ENCODE measurements around the gene PPFIA3.
A peak's percentile ranks its signal among the peaks of the same experiment; 100 is the strongest.

PPFIA3 gene

DNA sequence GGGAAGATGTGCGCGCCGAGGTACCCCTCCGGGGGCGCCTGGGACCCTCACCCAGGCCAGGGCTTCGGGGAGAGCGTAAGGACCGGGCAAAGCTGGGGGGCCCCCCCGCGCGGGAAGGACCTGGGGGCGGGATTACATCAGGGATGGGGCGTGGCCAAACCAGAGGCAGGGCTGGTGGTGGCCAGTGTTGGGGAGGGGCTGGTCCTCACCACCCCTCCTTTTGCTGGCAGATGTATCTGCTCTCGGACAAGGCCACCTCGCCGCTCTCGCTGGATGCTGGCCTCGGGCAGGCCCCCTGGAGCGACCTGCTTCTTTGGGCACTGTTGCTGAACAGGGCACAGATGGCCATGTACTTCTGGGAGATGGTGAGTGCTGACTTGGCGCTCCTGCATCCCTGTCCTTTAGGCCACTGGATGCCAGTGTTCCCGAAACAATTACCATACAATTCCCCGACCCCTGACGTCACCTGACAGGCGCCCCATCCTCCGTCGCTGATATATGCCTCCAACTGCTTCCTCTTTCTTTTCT, 63.6 kb downstream of the PPFIA3 start:
- no peak for DNase-seq

DNA sequence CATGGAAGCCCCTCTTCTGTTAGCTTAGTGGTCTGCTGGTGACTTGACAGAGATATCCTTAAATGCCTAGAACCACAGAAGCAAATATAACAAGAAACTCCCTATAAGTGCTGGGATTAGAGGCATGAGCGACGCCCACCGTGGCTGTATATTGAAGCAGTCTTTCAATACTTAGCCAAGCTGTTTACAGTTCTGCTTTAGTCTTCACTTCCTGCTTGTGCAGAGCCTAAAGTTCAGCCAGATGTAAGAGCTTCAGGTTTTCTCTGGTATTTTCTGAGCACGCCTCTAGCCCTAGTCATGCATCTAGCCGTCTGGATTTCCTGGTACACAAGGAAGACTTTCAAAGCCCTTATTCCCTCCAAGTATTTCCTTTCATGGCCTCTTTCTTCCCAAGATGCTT, 66.8 kb downstream of the PPFIA3 start:
- DNase-seq = no peak

DNA sequence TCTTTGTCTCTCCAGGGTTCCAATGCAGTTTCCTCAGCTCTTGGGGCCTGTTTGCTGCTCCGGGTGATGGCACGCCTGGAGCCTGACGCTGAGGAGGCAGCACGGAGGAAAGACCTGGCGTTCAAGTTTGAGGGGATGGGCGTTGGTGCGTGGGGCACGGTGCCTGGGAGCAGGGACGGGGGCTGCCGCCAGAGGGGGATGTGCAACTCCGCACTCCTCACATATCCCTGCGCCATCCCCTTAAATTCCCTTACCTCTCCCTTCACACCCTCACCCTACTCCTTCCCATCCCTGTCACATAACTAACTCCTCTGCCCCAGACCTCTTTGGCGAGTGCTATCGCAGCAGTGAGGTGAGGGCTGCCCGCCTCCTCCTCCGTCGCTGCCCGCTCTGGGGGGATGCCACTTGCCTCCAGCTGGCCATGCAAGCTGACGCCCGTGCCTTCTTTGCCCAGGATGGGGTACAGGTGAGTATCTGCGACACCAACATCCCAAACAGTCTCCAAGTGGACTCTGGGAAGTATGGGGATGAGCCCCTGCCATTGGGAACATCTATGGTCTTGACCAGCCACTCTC, 69.4 kb downstream of the PPFIA3 start:
- no peak for DNase-seq

DNA sequence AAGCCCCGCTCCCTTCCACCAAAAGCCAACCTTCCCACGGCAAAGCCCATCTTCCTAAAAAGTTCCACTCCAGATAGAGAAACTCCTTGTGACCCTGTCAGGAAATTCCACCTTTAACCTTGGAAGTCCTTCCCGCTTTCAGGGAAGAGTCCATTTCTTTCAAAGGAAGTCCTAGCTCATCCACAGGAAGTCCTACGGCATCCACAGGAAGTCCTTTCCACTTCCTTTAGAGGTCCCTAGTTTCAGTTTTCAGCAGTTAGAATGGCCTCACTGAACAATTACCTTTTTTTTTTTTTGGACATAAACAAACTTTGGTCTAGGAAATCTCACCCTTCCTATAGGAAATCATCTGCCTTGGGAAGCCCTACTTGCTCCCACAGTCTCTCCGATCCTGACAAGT, 69.9 kb downstream of the PPFIA3 start:
- DNase-seq = no peak

DNA sequence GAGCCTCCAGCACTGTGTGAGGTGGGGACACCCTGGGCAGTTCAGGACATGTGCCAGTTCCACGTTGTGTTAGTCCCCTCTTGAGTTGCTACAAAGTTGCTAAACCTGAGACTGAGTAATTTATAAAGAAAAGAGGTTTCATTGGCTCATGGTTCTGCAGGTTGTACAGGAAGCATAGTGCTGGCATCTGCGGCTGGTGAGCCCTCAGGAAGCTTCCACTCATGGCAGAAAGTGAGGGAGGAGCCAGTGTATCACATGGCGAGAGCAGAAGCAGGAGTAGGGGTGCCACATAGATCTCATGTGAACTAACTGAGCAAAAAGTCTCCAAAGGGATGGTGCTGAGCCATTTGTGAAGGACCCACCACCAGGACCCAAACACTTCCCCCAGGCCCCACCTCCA, 71.4 kb downstream of the PPFIA3 start:
- DNase-seq = no peak

DNA sequence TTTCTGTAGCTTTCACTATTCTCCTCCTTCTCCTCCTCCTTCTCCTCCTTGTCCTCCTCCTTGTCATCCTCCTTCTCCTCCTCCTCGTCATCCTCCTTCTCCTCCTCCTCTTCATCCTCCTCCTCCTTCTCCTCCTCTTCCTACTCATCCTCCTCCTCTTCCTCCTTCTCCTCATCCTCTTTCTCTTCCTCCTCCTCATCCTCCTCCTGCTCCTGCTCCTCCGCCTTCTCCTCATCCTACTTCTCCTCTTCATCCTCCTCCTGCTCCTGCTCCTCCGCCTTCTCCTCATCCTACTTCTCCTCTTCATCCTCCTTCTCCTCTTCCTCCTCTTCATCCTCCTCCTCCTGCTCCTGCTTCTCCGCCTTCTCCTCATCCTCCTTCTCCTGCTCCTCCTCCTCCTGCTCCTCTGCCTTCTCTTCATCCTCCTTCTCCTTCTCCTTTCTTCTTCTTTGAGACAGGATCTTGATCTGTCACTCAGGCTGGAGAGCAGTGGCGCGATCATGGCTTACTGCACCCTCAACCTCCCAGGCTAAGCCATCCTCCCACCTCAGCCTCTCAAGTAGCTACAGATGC, 74.6 kb downstream of the PPFIA3 start:
- DNase-seq = no peak

DNA sequence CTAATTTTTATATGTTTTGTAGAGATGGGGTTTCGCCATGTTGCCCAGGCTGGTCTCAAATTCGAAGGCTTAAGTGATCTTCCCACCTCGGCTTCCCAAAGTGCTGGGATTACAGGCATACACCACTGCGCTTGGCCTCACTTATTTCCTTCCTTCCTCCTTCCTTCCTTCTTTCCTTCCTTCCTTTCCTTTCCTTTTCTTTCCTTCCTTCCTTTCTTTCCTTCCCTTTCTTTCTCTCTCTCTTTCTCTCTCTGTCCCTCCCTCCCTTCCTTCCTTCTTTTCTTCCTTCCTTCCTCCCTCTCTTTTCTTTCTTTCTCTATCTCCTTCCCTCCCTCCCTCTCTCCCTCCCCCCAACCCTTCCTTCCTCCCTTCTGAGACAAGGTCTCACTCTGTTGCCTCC, 75.1 kb downstream of the PPFIA3 start:
- DNase-seq = no peak

DNA sequence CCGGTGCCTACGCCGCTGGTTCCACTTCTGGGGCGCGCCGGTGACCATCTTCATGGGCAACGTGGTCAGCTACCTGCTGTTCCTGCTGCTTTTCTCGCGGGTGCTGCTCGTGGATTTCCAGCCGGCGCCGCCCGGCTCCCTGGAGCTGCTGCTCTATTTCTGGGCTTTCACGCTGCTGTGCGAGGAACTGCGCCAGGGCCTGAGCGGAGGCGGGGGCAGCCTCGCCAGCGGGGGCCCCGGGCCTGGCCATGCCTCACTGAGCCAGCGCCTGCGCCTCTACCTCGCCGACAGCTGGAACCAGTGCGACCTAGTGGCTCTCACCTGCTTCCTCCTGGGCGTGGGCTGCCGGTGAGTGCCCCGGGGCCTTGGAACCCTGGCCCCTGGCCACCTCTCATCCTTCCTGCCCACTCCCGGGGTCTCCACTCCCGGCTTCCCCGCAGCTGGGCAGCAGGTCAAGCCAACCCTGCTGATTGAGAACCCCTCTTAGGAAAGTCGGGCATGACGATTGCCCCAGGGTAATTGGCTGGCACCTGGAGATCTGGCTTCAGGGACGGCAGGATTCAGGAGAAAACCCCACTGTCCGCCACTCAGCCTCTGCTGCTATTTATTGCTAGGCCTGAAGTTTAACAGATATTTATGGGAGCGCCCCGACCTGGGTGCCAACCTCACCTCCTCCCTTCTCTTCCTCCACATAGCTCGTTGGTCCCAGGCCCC, 77.3 kb downstream of the PPFIA3 start:
- DNase-seq = no peak

DNA sequence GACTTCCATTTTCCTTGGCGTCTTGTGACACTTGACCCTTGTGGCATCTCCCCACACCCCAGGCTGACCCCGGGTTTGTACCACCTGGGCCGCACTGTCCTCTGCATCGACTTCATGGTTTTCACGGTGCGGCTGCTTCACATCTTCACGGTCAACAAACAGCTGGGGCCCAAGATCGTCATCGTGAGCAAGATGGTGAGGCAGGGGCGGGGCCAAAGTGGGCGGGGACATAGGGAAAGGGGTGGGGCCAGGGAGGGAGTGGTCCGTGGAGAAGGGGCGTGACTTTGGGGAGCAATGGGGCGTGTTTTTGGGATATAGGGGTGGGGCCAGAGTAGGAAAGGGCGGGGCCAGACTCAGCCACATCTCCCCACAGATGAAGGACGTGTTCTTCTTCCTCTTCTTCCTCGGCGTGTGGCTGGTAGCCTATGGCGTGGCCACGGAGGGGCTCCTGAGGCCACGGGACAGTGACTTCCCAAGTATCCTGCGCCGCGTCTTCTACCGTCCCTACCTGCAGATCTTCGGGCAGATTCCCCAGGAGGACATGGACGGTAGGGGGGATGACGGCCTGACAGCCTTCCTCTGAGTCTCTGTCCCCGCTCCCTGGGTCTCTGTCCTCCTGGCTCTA, 81.0 kb downstream of the PPFIA3 start:
- peak; percentile 22 for DNase-seq

All from activated CD4-positive, alpha-beta T cell treated with anti-CD3 and anti-CD28 coated beads, Interleukin-2, Interleukin-6, amounts not matched to agents 100 ng/mL and 50 ng/mL, durations not matched to agents 16 hours and 8 hours (primary cell).